Erythroblast (primary cell): ENCODE measurements around the gene TAPBP.
A peak's percentile ranks its signal among the peaks of the same experiment; 100 is the strongest.
"Not testable (repeated sequence)": the region's sequence is repeated elsewhere in the genome, so short reads cannot be mapped to it uniquely, and the experiment has no call there.

Source experiments
- DNase-seq, 2 experiments: peaks; one replicate each; lab custom pipeline; 2025; lab: John Stamatoyannopoulos, UW
- GATA1 ChIP-seq: IDR thresholded peaks from 2 replicates; pipeline ENCODE4 v1.6.1; 2011; ENCODE audit warnings: low read depth, mild to moderate bottlenecking, control low read depth, low read length, moderate library complexity
- POLR2A ChIP-seq: IDR thresholded peaks from 2 replicates; pipeline ENCODE4 v1.6.1; 2011; ENCODE audit warnings: mild to moderate bottlenecking, low read length

The TAPBP gene

DNA sequence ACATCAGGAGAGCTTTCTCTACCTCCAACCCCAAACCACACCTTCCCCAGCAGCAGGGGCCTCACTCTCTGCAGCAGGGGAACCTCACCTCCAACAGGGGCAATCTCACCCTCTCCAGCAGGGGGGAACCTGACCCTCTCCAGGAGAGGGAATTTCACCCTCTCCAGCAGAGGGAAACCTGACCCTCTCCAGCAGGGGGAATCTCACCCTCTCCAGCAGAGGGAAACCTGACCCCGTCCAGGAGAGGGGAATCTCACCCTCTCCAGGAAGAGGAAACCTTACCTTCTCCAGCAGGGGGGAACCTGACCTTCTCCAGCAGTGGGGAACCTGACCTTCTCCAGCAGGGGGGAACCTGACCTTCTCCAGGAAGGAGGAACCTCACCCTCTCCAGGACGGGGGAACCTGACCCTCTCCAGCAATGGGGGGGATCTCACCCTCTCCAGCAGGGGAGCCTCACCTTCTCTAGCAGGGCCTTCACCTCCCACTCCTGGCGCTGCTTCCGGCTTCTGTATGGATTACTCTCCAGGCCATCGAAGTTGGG is 33.8 kb downstream of the TAPBP start:
- DNase-seq: peak; percentile 42 to 51
- TF ChIP-seq GATA1 (no peak), POLR2A (no peak)

DNA sequence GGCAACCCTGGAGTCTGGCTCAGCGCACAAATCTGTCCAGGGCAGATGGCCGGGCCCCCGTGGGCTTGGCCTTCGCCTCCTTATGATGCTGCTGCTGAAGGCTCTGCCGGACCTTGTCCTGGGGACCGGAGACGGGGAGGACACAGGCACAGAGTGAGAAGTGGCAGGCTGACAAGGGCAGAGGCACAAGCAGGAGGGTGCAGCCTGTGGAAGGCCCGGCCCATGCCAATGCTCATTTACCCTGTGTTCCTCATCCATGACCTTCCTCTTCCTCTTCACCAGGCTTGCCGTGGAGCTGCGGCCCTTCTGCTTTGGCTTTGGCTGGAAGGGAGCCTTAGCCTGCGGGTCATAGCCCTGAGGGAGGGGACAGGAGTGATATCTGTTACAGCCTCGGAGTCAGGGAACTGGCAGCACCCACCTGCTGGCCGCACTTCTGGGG is 34.6 kb downstream of the TAPBP start:
- TF ChIP-seq GATA1: no peak
- no peak for TF ChIP-seq POLR2A
- DNase-seq: no peak

- peak; percentile 1 for TF ChIP-seq POLR2A
- no peak for TF ChIP-seq GATA1
- no peak for DNase-seq
These were observed 35.1 kb downstream of the TAPBP start for GRCh38 chr6:33278810-33279209.

DNA sequence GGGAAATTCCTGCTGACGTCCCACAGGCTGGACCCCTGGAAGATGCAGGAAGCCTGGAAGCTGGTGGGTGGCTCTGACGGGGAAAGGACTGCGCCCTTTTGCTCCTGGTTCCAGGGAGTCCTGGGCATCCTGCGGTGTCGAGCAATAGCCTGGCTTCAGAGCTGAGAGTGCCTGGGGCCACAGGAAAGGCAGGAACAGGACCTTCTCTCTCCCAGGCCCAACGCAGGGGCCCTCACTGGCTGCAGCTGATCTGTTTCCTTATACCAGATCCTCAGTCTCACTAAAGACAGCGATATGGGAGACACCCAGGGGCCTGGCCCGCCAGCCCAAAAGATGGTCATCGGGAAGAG is 35.5 kb downstream of the TAPBP start:
- DNase-seq: no peak
- TF ChIP-seq POLR2A (peak; percentile 30), GATA1 (no peak)

GRCh38 chr6:33277663-33278391 is 36.1 kb downstream of the TAPBP start:
- DNase-seq: no peak
- TF ChIP-seq POLR2A (no peak), GATA1 (no peak)

GRCh38 chr6:33276864-33277662 is 36.8 kb downstream of the TAPBP start, which contains the start of gene B3GALT4:
TSS of gene B3GALT4 (plus strand) at chr6:33277123. CDS start at chr6:33277420, 297 bp downstream.
- TF ChIP-seq GATA1: no peak
- TF ChIP-seq POLR2A: peak; percentile 69
- peak; percentile 89 to 92 for DNase-seq

GRCh38 chr6:33276581-33276863 is 37.4 kb downstream of the TAPBP start:
- DNase-seq: no peak
- TF ChIP-seq POLR2A (no peak), GATA1 (no peak)

DNA sequence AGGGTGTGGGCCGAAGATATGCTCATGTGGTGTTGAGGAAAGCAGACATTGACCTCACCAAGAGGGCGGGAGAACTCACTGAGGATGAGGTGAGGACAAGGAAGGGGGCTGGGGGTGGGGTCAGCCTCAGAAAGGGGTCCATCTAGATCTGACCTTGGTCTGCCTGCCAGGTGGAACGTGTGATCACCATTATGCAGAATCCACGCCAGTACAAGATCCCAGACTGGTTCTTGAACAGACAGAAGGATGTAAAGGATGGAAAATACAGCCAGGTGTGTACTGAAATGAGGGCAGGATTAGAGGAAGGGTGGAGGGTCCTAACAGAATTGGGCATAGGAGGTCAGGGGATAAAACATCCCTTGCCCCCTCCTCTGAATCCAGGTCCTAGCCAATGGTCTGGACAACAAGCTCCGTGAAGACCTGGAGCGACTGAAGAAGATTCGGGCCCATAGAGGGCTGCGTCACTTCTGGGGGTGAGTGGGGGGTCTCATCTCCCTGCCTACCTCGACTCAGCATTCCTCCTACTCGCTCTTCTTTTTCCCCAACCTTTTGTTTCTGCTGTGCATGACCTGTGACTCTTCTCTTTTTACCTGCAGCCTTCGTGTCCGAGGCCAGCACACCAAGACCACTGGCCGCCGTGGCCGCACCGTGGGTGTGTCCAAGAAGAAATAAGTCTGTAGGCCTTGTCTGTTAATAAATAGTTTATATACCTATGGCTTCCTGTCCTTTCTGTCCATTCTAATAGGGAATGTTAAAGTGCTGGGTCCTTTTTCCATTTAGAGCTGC is 37.9 kb downstream of the TAPBP start:
- DNase-seq: not testable (repeated sequence)

GRCh38 chr6:33273924-33274902 is 39.7 kb downstream of the TAPBP start:
- no peak for DNase-seq
- peak; percentile 42 for TF ChIP-seq POLR2A
- no peak for TF ChIP-seq GATA1

- no peak for DNase-seq
- TF ChIP-seq POLR2A (no peak), GATA1 (no peak)
These were observed 40.6 kb downstream of the TAPBP start for GRCh38 chr6:33273129-33273923.

GRCh38 chr6:33272275-33273128 is 41.4 kb downstream of the TAPBP start:
- no peak for TF ChIP-seq GATA1
- peak; percentile 70 for TF ChIP-seq POLR2A
- DNase-seq: no peak
